HCT116 (cell line): ENCODE results near the gene SLC35B1. TPM values are rescaled to one million over a fixed set of nuclear protein-coding genes. Genes with fewer than 3 reads are reported as not detected.
"Not testable (repeated sequence)": the region's sequence is repeated elsewhere in the genome, so short reads cannot be mapped to it uniquely, and the experiment has no call there.

Source experiments
- ATAC-seq: fragments of 200-7000 bp; cut with Tn5 transposase; 2 replicates; pipeline ENCODE4 v1.9.1; 2020; ENCODE audit warnings: mild to moderate bottlenecking, moderate library complexity
- BruUV-seq: library from RNA; stranded (reverse); fragments of 400-500 nt; replicated peaks from 2 replicates; lab custom pipeline; 2021; lab: Mats Ljungman, UMichigan
- CTCF ChIA-PET: fragments of 300-600 bp; sonication (Branson Sonifier 250); formaldehyde crosslinking; loops from one replicate; lab custom pipeline; 2021; ENCODE audit warnings: antibody characterized with exemption; lab: Charles Lee
- POLR2A ChIA-PET: fragments of 300-600, 350-600 bp; sonication (Branson Sonifier 250); formaldehyde crosslinking; loops from one replicate; lab custom pipeline; 2021; ENCODE audit warnings: antibody characterized with exemption; lab: Charles Lee
- RAD21 ChIA-PET, 2 experiments: fragments of 300-600 bp; sonication (Branson Sonifier 250); formaldehyde crosslinking; loops; one replicate each; lab custom pipeline; 2023; ENCODE audit warnings: low total read pairs in 2 of 2; ENCODE audit not compliant: uncharacterized antibody in 2 of 2, unreplicated experiment in 2 of 2, low non-redundant PET in 1 of 2; lab: Charles Lee
- DNase-seq: peaks from one replicate; pipeline ENCODE4 v3.0.0-alpha.2; 2010; ENCODE audit warnings: low read depth, low spot score
- H2AFZ ChIP-seq: fragments of 200-600 bp; shearing (Covaris generic), sonication (generic); 2 replicates; pipeline ENCODE4 v1.6.1; 2017; ENCODE audit warnings: low read depth, mixed run types, mixed read lengths, antibody characterized with exemption, low read length; ENCODE audit not compliant: poor library complexity, severe bottlenecking
- H3K27ac ChIP-seq: 2 replicates; pipeline ENCODE4 v1.5.1; 2012; ENCODE audit warnings: low read depth, low read length
- H3K27me3 ChIP-seq: fragments of 200-600 bp; sonication (generic); 2 replicates; pipeline ENCODE4 v1.6.1; 2016; ENCODE audit warnings: mixed run types, low read length, mixed read lengths; ENCODE audit not compliant: insufficient read depth
- H3K36me3 ChIP-seq, 2 experiments: fragments of 200-500 bp in 1 of 2; fragments of 200-600 bp in 1 of 2; sonication (Bioruptor generic) in 1 of 2; sonication (generic) in 1 of 2; 2 replicates each; pipeline versions ENCODE4 v1.5.1 to v1.6.1; 2014 to 2016; ENCODE audit warnings: low read length in 2 of 2, inconsistent platforms in 1 of 2, mixed read lengths in 1 of 2, mixed run types in 1 of 2; ENCODE audit not compliant: insufficient read depth in 2 of 2, control insufficient read depth in 1 of 2
- H3K4me1 ChIP-seq, 2 experiments: fragments of 200-600 bp in 1 of 2; sonication (generic) in 1 of 2; 2 replicates each; pipeline versions ENCODE4 v1.5.1 to v1.6.1; 2012 to 2017; ENCODE audit warnings: low read length in 2 of 2, inconsistent platforms in 1 of 2, mild to moderate bottlenecking in 1 of 2, mixed read lengths in 1 of 2, mixed run types in 1 of 2, moderate library complexity in 1 of 2; ENCODE audit not compliant: insufficient read depth in 2 of 2, control insufficient read depth in 1 of 2
- H3K4me2 ChIP-seq: fragments of 200-600 bp; sonication (generic); 2 replicates; pipeline ENCODE4 v1.6.1; 2017; ENCODE audit warnings: mixed run types, low read length, mixed read lengths
- H3K4me3 ChIP-seq, 2 experiments: fragments of 200-600 bp in 1 of 2; sonication (generic) in 1 of 2; replicated peaks in 1 of 2; 2 replicates each; pipeline ENCODE4 v1.5.1; 2011 to 2016; ENCODE audit warnings: low read length in 2 of 2, control low read depth in 1 of 2, low read depth in 1 of 2, mild to moderate bottlenecking in 1 of 2, mixed read lengths in 1 of 2, mixed run types in 1 of 2
- H3K79me2 ChIP-seq: fragments of 200-600 bp; sonication (generic); 2 replicates; pipeline ENCODE4 v1.6.1; 2017; ENCODE audit warnings: mild to moderate bottlenecking, mixed run types, low read length, moderate library complexity, mixed read lengths; ENCODE audit not compliant: insufficient read depth
- H3K9ac ChIP-seq: fragments of 200-600 bp; sonication (generic); 2 replicates; pipeline ENCODE4 v1.6.1; 2016; ENCODE audit warnings: low read length, mixed read lengths
- H3K9me2 ChIP-seq: fragments of 200-600 bp; sonication (generic), shearing (Covaris generic); 2 replicates; pipeline ENCODE4 v1.6.1; 2017; ENCODE audit warnings: mixed run types, mild to moderate bottlenecking, moderate library complexity; ENCODE audit not compliant: insufficient read depth
- H3K9me3 ChIP-seq, 2 experiments: fragments of 200-500 bp in 1 of 2; fragments of 200-600 bp in 1 of 2; sonication (Bioruptor generic) in 1 of 2; sonication (generic) in 1 of 2; 2 replicates each; pipeline ENCODE4 v1.6.1; 2014 to 2017; ENCODE audit warnings: low read length in 2 of 2, mixed read lengths in 2 of 2, inconsistent platforms in 1 of 2, low read depth in 1 of 2, mild to moderate bottlenecking in 1 of 2, mixed run types in 1 of 2, moderate library complexity in 1 of 2; ENCODE audit not compliant: control insufficient read depth in 1 of 2, insufficient read depth in 1 of 2
- H4K20me1 ChIP-seq: fragments of 200-600 bp; sonication (generic), shearing (Covaris generic); 2 replicates; pipeline ENCODE4 v1.6.1; 2017; ENCODE audit warnings: mixed run types, mild to moderate bottlenecking, moderate library complexity; ENCODE audit not compliant: insufficient read depth
- CBX3 ChIP-seq: IDR thresholded peaks from 2 replicates; pipeline ENCODE4 v1.6.1; 2012; ENCODE audit warnings: low read depth
- EZH2 ChIP-seq: fragments of 200-600 bp; sonication (generic); IDR thresholded peaks from 2 replicates; pipeline ENCODE4 v1.6.1; 2017; ENCODE audit warnings: antibody characterized with exemption, mixed run types
- EZH2phosphoT487 ChIP-seq: fragments of 200-600 bp; IDR thresholded peaks from 2 replicates; pipeline ENCODE4 v1.6.1; 2018; ENCODE audit warnings: antibody characterized with exemption, borderline replicate concordance
- JUND ChIP-seq: IDR thresholded peaks from 2 replicates; pipeline ENCODE4 v1.6.1; 2012
- POLR2A ChIP-seq: IDR thresholded peaks from 2 replicates; pipeline ENCODE4 v1.7.0; 2011; ENCODE audit warnings: borderline replicate concordance; ENCODE audit not compliant: insufficient read depth, insufficient read length; ENCODE audit errors: extremely low read depth
- POLR2AphosphoS5 ChIP-seq: IDR thresholded peaks from 2 replicates; pipeline ENCODE4 v1.6.1; 2011; ENCODE audit warnings: mild to moderate bottlenecking, low read depth, low read length, moderate library complexity
- SIN3A ChIP-seq: IDR thresholded peaks from 2 replicates; pipeline ENCODE4 v1.6.1; 2012; ENCODE audit warnings: low read depth
- SRF ChIP-seq: IDR thresholded peaks from 2 replicates; pipeline ENCODE4 v1.6.1; 2012; ENCODE audit warnings: low read depth
- ZNF274 ChIP-seq: fragments of 200-500 bp; sonication (Bioruptor generic); IDR thresholded peaks from 2 replicates; pipeline ENCODE4 v1.6.1; 2014; ENCODE audit warnings: mild to moderate bottlenecking, low read depth, low read length, inconsistent platforms
- intact Hi-C: fragments of 100-400 bp; cut with micrococcal nuclease; formaldehyde crosslinking; loops from 2 replicates; pipeline ENCODE4 v1.10.0; 2022
- total RNA-seq: library from RNA; stranded (reverse); gene quantifications from one replicate; pipeline ENCODE4 v1.2.1, GENCODE V29; 2021; ENCODE audit not compliant: unreplicated experiment
- TF ChIP-seq, protein P1 (sequence below): IDR thresholded peaks from 2 replicates; pipeline ENCODE4 v1.6.1; 2011; ENCODE audit warnings: mild to moderate bottlenecking, low read length, moderate library complexity; ENCODE audit not compliant: insufficient replicate concordance; ENCODE audit errors: extremely low read depth

SLC35B1 gene
- total RNA-seq, 1 experiment from 2014 or later: 87.5 TPM

DNA sequence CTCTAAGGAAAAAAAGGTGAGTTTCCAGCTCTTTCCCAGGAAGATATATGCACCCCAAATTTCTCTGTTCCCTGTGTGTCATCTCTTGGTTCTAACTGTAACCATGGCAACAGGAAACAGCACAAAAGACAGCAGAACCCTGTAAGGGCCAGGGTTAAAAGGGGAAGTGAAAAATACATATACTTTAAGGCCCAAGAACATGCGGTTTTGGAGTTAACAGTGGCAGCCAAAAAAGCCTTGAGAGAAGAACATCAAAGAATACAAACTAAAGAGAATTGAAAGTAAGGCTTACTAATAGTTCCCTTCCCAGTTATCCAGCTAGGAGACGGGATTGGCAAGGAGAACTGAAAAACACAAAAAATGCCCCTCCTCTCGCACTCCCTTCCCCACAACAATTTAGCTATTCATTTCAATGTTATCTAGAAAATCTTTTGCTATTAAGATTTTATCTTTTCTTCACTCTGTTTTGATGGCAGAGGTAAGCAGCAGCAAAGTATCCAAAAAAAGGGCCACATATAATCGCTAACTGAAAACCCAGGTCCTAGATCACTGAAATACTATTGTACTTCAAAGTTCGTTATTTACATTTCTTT, 31.4 kb downstream of the SLC35B1 start:
- RAD21 ChIA-PET: no interaction called here
- DNase-seq (no peak), ATAC-seq (no peak)
- Histone ChIP-seq H3K9ac (peak overlapping the region; percentile 74), H3K4me1 (peaks cover 4 to 17% of the 10 kb centered on the region in 2 experiments; a peak in 3 of 4 replicates), H3K27ac (peak overlapping the region; percentile 51; the same call in 1 of the 2 replicates), H3K4me2 (peak overlapping the region; percentile 84), H3K9me3 (no peaks in the 10 kb centered on the region), H3K36me3 (no peaks in the 10 kb centered on the region; a peak in 1 of 4 replicates), H3K27me3 (no peaks in the 10 kb centered on the region), H3K79me2 (peaks cover 56% of the 10 kb centered on the region), H3K9me2 (no peaks in the 10 kb centered on the region), H2AFZ (no peak overlapping the region), H3K4me3 (peak overlapping the region; percentile 66 to 84), H4K20me1 (no peaks in the 10 kb centered on the region; the same call in 1 of the 2 replicates)
- CTCF ChIA-PET: no interaction called here
- BruUV-seq: no TSS peak
- intact Hi-C loops: no loop called here
- no peak for TF ChIP-seq SIN3A
- POLR2A ChIA-PET: interaction anchor here (1.5 to 2.2 kb wide), 2 partner anchors 12 to 30 kb away, joined by 8 to 9 read pairs; no protein-coding TSS in a partner anchor

DNA sequence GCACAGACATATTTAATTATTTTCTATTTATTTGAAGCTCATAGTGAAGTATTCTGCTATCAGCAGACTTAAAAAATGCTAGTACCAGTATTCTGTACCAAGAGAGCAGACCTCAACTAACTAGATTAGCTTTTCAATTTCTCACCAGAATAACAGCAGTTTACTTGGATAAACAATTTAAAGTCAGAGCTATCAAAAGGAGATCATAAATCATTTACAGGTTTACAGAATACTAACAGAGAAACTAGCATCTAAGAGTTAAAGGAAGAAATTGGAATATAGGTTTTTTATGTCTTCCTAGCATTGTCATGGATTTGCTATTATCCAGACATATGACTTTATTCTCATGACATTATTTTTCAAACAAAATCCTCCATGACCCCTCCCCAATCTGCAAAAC, 33.3 kb downstream of the SLC35B1 start:
- H3K4me3 ChIP-seq: no peak overlapping the region
- no TSS peak for BruUV-seq

DNA sequence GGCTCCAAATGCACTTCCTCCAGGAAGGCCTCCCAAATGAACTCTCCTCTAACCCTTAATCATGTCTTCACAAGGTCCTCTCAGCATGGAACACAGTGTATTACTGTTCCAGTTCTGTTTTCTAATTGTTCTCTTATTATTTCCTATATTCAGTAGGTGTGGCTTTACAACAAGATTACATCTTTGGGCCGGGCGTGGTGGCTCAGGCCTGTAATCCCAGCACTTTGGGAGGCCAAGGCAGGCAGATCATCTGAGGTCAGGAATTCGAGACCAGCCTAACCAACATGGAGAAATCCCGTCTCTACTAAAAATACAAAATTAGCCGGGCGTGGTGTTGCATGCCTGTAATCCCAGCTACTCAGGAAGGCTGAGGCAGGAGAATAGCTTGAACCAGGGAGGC, 34.1 kb downstream of the SLC35B1 start:
- H3K9me3 ChIP-seq, H3K9ac ChIP-seq, ATAC-seq, BruUV-seq, H3K4me2 ChIP-seq, H3K36me3 ChIP-seq, DNase-seq, intact Hi-C loops, H3K9me2 ChIP-seq, H3K27ac ChIP-seq, H3K27me3 ChIP-seq, H4K20me1 ChIP-seq, RAD21 ChIA-PET, H3K4me3 ChIP-seq, H2AFZ ChIP-seq: not testable (repeated sequence)
- Histone ChIP-seq H3K79me2 (peaks cover 75% of the 10 kb centered on the region), H3K4me1 (peaks cover 4 to 17% of the 10 kb centered on the region in 2 experiments; a peak in 3 of 4 replicates)
- ChIA-PET POLR2A (interaction anchor here (1.3 kb wide), 1 partner anchor 27 kb away, joined by 6 read pairs; no protein-coding TSS in a partner anchor), CTCF (interaction anchor here (1.2 kb wide), 1 partner anchor 104 kb away, joined by 6 read pairs; no protein-coding TSS in a partner anchor)

More for the DNA sequence above, 33.3 kb downstream of the SLC35B1 start:
- intact Hi-C loops: no loop called here
- H3K79me2 ChIP-seq: peaks cover 75% of the 10 kb centered on the region
- H3K27ac ChIP-seq: no peak overlapping the region
- ATAC-seq: no peak
- no peaks in the 10 kb centered on the region for H3K27me3 ChIP-seq
- H2AFZ ChIP-seq: no peak overlapping the region
- no peaks in the 10 kb centered on the region for H3K9me3 ChIP-seq
- H3K4me2 ChIP-seq: no peak overlapping the region
- ChIA-PET POLR2A (interaction anchor here (1.0 to 1.3 kb wide), 2 partner anchors 26 to 28 kb away, joined by 3 to 6 read pairs; no protein-coding TSS in a partner anchor), CTCF (interaction anchor here (1.2 kb wide), 1 partner anchor 105 kb away, joined by 6 read pairs; no protein-coding TSS in a partner anchor), RAD21 (no interaction called here)
- H3K9me2 ChIP-seq: no peaks in the 10 kb centered on the region
- H4K20me1 ChIP-seq: peaks cover 2% of the 10 kb centered on the region; the same call in 1 of the 2 replicates
- DNase-seq: no peak
- no peaks in the 10 kb centered on the region; a peak in 1 of 4 replicates for H3K36me3 ChIP-seq
- no peak overlapping the region for H3K9ac ChIP-seq
- H3K4me1 ChIP-seq: peaks cover 4 to 17% of the 10 kb centered on the region in 2 experiments; a peak in 3 of 4 replicates
- TF ChIP-seq SRF: no peak
- no peak for TF ChIP-seq JUND
- no peak for TF ChIP-seq SIN3A
- TF ChIP-seq EZH2: no peak
- TF ChIP-seq, protein P1, sequence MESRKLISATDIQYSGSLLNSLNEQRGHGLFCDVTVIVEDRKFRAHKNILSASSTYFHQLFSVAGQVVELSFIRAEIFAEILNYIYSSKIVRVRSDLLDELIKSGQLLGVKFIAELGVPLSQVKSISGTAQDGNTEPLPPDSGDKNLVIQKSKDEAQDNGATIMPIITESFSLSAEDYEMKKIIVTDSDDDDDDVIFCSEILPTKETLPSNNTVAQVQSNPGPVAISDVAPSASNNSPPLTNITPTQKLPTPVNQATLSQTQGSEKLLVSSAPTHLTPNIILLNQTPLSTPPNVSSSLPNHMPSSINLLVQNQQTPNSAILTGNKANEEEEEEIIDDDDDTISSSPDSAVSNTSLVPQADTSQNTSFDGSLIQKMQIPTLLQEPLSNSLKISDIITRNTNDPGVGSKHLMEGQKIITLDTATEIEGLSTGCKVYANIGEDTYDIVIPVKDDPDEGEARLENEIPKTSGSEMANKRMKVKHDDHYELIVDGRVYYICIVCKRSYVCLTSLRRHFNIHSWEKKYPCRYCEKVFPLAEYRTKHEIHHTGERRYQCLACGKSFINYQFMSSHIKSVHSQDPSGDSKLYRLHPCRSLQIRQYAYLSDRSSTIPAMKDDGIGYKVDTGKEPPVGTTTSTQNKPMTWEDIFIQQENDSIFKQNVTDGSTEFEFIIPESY: no peak
- no peak for TF ChIP-seq POLR2A
- no peak for TF ChIP-seq POLR2AphosphoS5
- no peak for TF ChIP-seq ZNF274
- no peak for TF ChIP-seq CBX3
- TF ChIP-seq EZH2phosphoT487: no peak
